ENCODE measurements around the gene MAP1A. TPM values are rescaled to one million over a fixed set of nuclear protein-coding genes. Genes with fewer than 3 reads are reported as not detected.

MAP1A gene
- total and polyA plus RNA-seq, 12 donors = 3.4 to 27.0 (median 9.6) TPM

DNA sequence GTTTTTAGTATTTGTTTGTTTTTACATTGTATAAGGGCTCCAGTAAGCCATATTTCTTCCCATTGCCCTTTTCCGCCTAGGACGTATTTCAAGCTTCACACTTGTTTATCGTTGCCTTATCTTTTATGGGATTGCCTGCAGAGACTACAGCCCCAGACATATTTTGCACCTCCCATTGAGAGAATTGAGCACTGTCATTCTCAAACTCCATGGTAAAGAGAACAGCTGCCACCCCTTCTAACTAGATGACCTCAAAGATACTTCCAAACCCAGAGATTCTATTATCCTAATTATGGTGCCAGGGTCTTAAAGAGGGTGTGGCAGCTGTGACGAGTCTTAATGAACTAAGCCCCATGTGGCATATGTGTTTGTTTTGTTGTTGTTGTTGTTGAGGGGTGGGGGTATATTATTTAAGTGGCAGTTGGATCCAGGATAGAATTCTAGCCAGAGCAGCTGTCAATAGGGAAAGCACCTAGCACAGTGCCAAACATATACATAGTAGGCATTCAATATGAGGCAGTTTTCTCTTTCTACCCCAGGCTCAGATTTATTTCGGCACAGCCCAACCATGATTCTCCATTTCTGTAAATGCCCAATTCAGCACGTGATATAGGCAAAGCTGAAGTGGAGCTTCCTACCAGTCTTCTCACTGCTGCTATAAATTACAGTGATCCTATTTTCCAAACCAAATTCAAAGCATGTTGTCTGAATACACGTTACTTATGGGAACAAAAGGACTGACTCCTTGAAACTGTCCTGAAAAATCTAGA, 23.5 kb upstream of the MAP1A start:
- TF ChIP-seq, protein P1, sequence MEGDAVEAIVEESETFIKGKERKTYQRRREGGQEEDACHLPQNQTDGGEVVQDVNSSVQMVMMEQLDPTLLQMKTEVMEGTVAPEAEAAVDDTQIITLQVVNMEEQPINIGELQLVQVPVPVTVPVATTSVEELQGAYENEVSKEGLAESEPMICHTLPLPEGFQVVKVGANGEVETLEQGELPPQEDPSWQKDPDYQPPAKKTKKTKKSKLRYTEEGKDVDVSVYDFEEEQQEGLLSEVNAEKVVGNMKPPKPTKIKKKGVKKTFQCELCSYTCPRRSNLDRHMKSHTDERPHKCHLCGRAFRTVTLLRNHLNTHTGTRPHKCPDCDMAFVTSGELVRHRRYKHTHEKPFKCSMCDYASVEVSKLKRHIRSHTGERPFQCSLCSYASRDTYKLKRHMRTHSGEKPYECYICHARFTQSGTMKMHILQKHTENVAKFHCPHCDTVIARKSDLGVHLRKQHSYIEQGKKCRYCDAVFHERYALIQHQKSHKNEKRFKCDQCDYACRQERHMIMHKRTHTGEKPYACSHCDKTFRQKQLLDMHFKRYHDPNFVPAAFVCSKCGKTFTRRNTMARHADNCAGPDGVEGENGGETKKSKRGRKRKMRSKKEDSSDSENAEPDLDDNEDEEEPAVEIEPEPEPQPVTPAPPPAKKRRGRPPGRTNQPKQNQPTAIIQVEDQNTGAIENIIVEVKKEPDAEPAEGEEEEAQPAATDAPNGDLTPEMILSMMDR (IDR thresholded peaks at IDR 0.05) = no peak
- TF ChIP-seq POLR2A (IDR thresholded peaks at IDR 0.05) = no peak
- no peak for DNase-seq
- no peaks in the 10 kb centered on the region for H3K27me3 ChIP-seq
- no peaks in the 10 kb centered on the region for H3K9me3 ChIP-seq (replicated peaks in 1 of 3)
- H3K4me1 ChIP-seq (replicated peaks in 1 of 2) = peaks cover 12 to 23% of the 10 kb centered on the region in 2 donors
- intact Hi-C loops (cut with DNase I) = no loop called here
- WGBS, 4 donors = 54 to 65% (median 63%) methylated on average over 7 of the region's 7 CpGs
- peak overlapping the region in 2 of 4 donors; percentile 69 to 90 for H3K4me3 ChIP-seq
- peak overlapping the region in 3 of 5 donors; percentile 62 to 87 (median 80) for H3K27ac ChIP-seq
- H3K36me3 ChIP-seq (replicated peaks in 1 of 2) = peaks cover 0 to 14% of the 10 kb centered on the region in 2 donors

DNA sequence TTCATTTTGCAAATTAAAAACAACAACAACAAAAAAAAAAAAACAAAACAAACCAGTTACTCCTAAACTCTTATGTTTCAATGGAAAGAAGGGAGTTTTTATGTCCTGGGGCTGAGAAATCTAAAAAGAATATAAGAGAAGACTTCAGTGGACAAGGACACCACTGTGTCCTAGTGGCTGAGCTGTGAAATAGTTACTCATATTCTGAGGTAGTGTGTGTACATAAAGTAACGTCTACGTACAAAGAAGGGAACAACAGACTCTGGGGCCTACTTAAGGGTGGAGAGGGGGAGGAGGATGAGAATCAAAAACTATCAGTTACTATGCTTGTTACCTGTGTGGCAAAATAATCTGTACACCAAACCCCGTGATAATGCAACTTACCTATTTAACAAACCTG, 18.4 kb upstream of the MAP1A start:
- no peaks in the 10 kb centered on the region for H3K9me3 ChIP-seq (replicated peaks in 1 of 3)
- intact Hi-C loops (cut with DNase I) = no loop called here
- H3K4me1 ChIP-seq (replicated peaks in 1 of 2) = no peaks in the 10 kb centered on the region
- TF ChIP-seq, protein P1 (IDR thresholded peaks at IDR 0.05) = no peak
- TF ChIP-seq POLR2A (IDR thresholded peaks at IDR 0.05) = no peak
- H3K27ac ChIP-seq = no peak overlapping the region
- no peak for DNase-seq
- H3K4me3 ChIP-seq = no peak overlapping the region
- H3K27me3 ChIP-seq = no peaks in the 10 kb centered on the region
- WGBS, 4 donors = 78 to 93% (median 89%) methylated on average over 3 of the region's 3 CpGs
- no peaks in the 10 kb centered on the region for H3K36me3 ChIP-seq (replicated peaks in 1 of 2)

DNA sequence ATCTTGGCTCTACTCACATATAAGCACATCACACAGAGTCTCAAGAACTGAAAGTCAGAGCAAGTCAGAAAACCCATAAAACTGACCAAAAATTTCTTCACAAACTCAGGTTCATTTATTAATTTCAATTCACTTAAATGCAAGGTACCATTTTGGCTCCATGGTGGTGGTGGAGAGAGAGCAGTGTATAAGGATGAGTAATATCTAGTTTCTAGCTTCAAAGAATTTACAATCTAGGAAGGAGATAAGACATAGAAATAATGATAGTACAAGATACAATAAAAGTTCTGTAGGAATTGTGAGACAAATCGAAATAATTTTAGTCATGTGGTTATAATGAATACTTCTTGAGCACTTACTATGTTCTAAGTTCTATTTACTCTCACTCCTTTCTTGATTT, 17.8 kb upstream of the MAP1A start:
- intact Hi-C loops (cut with DNase I) = no loop called here
- no peak overlapping the region for H3K27ac ChIP-seq

DNA sequence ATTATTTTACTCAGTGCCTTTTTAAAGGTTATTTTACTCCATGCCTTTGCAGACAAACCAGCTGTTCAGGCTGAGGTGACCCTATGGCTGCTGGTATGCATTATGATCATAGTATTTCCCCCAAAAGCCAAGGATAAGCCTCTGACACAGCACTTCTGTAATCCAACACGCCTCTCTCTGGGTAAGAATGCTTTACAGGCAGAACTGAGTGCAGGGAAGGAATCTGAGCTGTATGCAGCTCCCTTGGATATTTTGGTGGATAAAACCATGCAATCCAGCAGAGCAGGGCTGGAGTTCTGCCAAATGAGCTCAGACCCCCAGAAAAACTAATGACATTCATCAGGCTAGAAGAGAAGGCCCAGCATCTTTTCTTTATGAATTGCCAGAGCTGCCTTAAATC, 11.7 kb upstream of the MAP1A start:
- peak in 2 of 7 donors; percentile 7 to 40 for DNase-seq
- intact Hi-C loops (cut with DNase I) = no loop called here
- WGBS, 4 donors = 77 to 93% (median 81%) methylated on average over 1 of the region's 1 CpG
- H3K4me3 ChIP-seq = no peak overlapping the region
- TF ChIP-seq, protein P1 (IDR thresholded peaks at IDR 0.05) = no peak
- H3K27ac ChIP-seq = no peak overlapping the region
- H3K27me3 ChIP-seq = no peaks in the 10 kb centered on the region
- H3K4me1 ChIP-seq (replicated peaks in 1 of 2) = peaks cover 19 to 21% of the 10 kb centered on the region in 2 donors
- H3K36me3 ChIP-seq (replicated peaks in 1 of 2) = no peaks in the 10 kb centered on the region
- H3K9me3 ChIP-seq (replicated peaks in 1 of 3) = no peaks in the 10 kb centered on the region

More for the DNA sequence above, 17.8 kb upstream of the MAP1A start:
- Histone ChIP-seq H3K4me1 (replicated peaks in 1 of 2) (no peaks in the 10 kb centered on the region), H3K36me3 (replicated peaks in 1 of 2) (no peaks in the 10 kb centered on the region), H3K4me3 (no peak overlapping the region), H3K9me3 (replicated peaks in 1 of 3) (no peaks in the 10 kb centered on the region), H3K27me3 (no peaks in the 10 kb centered on the region)
- TF ChIP-seq, protein P1 (IDR thresholded peaks at IDR 0.05) = no peak
- TF ChIP-seq POLR2A (IDR thresholded peaks at IDR 0.05) = no peak
- 78 to 89% (median 81%) methylated on average over 1 of the region's 1 CpG for WGBS, 4 donors
- no peak for DNase-seq
